ENCODE data around the gene XRCC6.

GRCh38 chr22:41656556-41656955, 35.5 kb downstream of the XRCC6 start:
- TF ChIP-seq ERF (CRISPR knock-in tag; IDR thresholded peaks at IDR 0.05) = no peak
- TF ChIP-seq SP1 (CRISPR knock-in tag; IDR thresholded peaks at IDR 0.05) = no peak
- TF ChIP-seq POLR2AphosphoS5 (IDR thresholded peaks at IDR 0.05; ENCODE audit: control insufficient read depth, insufficient read depth, low read depth, low read length) = no peak
- no peak for TF ChIP-seq MYBL2 (IDR thresholded peaks at IDR 0.05; ENCODE audit: low read depth)
- no peak for TF ChIP-seq MYBL2 (CRISPR knock-in tag; IDR thresholded peaks at IDR 0.05; ENCODE audit: borderline replicate concordance)
- no peak for TF ChIP-seq CTCF (IDR thresholded peaks at IDR 0.05 in 2 of 3, conservative IDR thresholded peaks at IDR 0.05 in 1 of 3; ENCODE audit: insufficient read depth in 2 of 3, low read depth in 1 of 3, low read length in 3 of 3)
- TF ChIP-seq SRSF1 (IDR thresholded peaks at IDR 0.05; ENCODE audit: low read depth, low read length) = no peak
- no peak for TF ChIP-seq GTF2A2 (tag; IDR thresholded peaks at IDR 0.05)
- no peak for TF ChIP-seq FOXK2 (conservative IDR thresholded peaks at IDR 0.05 in 1 of 2, IDR thresholded peaks at IDR 0.05 in 1 of 2; ENCODE audit: low read depth in 2 of 2)
- no peak for TF ChIP-seq ZNF699 (CRISPR knock-in tag; IDR thresholded peaks at IDR 0.05; ENCODE audit: insufficient replicate concordance)
- TF ChIP-seq ZBTB40 (IDR thresholded peaks at IDR 0.05) = no peak
- TF ChIP-seq ZBTB40 (CRISPR knock-in tag; IDR thresholded peaks at IDR 0.05) = no peak
- no peak for TF ChIP-seq EGR1 (conservative IDR thresholded peaks at IDR 0.05)
- TF ChIP-seq AFF4 (CRISPR knock-in tag; IDR thresholded peaks at IDR 0.05) = no peak
- TF ChIP-seq ZKSCAN1 (IDR thresholded peaks at IDR 0.05; ENCODE audit: low read depth, low read length) = no peak
- TF ChIP-seq POLR2A (conservative IDR thresholded peaks at IDR 0.05) = no peak

All from K562 (cell line).